H1 (cell line): ENCODE measurements around the gene CEP41. TPM values are rescaled to one million over a fixed set of nuclear protein-coding genes. Genes with fewer than 3 reads are reported as not detected.

ENCODE experiments used
- CTCF ChIA-PET: fragments of 300-600 bp; sonication (Branson Sonifier 250); formaldehyde crosslinking; loops from one replicate; lab custom pipeline; 2021; ENCODE audit not compliant: partially characterized antibody; lab: Charles Lee
- POLR2A ChIA-PET: fragments of 300-600 bp; sonication (Branson Sonifier 250); formaldehyde crosslinking; loops from one replicate; lab custom pipeline; 2021; ENCODE audit warnings: inconsistent platforms; ENCODE audit not compliant: partially characterized antibody; lab: Charles Lee
- DNase-seq, 2 experiments: peaks; one replicate each; pipeline versions ENCODE4 v3.0.0 to v3.0.0-alpha.2; 2010 to 2022; ENCODE audit warnings: low spot score in 2 of 2, low read depth in 1 of 2, mixed read lengths in 1 of 2
- FAIRE-seq: peaks from 2 replicates; lab custom pipeline; 2011; peaks lifted over from hg19 to GRCh38; lab: Jason Lieb, UNC
- H2AFZ ChIP-seq: 2 replicates; pipeline ENCODE4 v1.8.1; 2012; ENCODE audit warnings: low read length, inconsistent platforms
- H2AK5ac ChIP-seq: 2 replicates; pipeline ENCODE4 v1.6.1; 2013; ENCODE audit warnings: low read depth, low read length
- H2BK120ac ChIP-seq: replicated peaks from 2 replicates; pipeline ENCODE3; 2013; ENCODE audit warnings: low read depth, low read length, inconsistent platforms
- H2BK12ac ChIP-seq: 2 replicates; pipeline ENCODE4 v1.6.1; 2013; ENCODE audit warnings: low read depth, low read length
- H2BK15ac ChIP-seq: 2 replicates; pipeline ENCODE4 v1.6.1; 2013; ENCODE audit warnings: low read length
- H2BK20ac ChIP-seq: 2 replicates; pipeline ENCODE4 v1.6.1; 2013; ENCODE audit warnings: low read length
- H2BK5ac ChIP-seq: 2 replicates; pipeline ENCODE4 v1.6.1; 2013; ENCODE audit warnings: low read depth, low read length
- H3K14ac ChIP-seq: 2 replicates; pipeline ENCODE4 v1.6.1; 2013; ENCODE audit warnings: inconsistent platforms; ENCODE audit not compliant: insufficient read length
- H3K18ac ChIP-seq: 2 replicates; pipeline ENCODE4 v1.6.1; 2013; ENCODE audit warnings: low read length; ENCODE audit errors: extremely low read depth
- H3K23ac ChIP-seq: 2 replicates; pipeline ENCODE4 v1.6.1; 2013; ENCODE audit warnings: inconsistent platforms; ENCODE audit not compliant: insufficient read length
- H3K23me2 ChIP-seq: 2 replicates; pipeline ENCODE4 v1.6.1; 2013; ENCODE audit warnings: low read depth, low read length
- H3K27ac ChIP-seq: 2 replicates; pipeline ENCODE4 v1.6.1; 2011; ENCODE audit warnings: low read depth, low read length, inconsistent platforms
- H3K27me3 ChIP-seq, 4 experiments: replicated peaks in 1 of 4; 1 replicate in 1 of 4; 2 replicates in 3 of 4; pipeline versions ENCODE4 v1.6.1 to v1.8.1; 2011 to 2013; ENCODE audit warnings: low read length in 3 of 4, mild to moderate bottlenecking in 3 of 4, inconsistent platforms in 2 of 4, mixed read lengths in 2 of 4, moderate library complexity in 1 of 4; ENCODE audit not compliant: control insufficient read depth in 3 of 4, insufficient read depth in 3 of 4; ENCODE audit errors: extremely low read depth in 1 of 4
- H3K36me3 ChIP-seq, 4 experiments: 2 replicates each; pipeline versions ENCODE4 v1.6.1 to v1.8.1; 2011 to 2013; ENCODE audit warnings: mild to moderate bottlenecking in 4 of 4, low read length in 3 of 4, moderate library complexity in 2 of 4, control low read depth in 1 of 4, inconsistent platforms in 1 of 4; ENCODE audit not compliant: insufficient read depth in 4 of 4, control insufficient read depth in 2 of 4
- H3K4ac ChIP-seq: replicated peaks from 2 replicates; pipeline ENCODE3; 2013; ENCODE audit warnings: low read length, low read depth, mixed read lengths, inconsistent platforms; ENCODE audit not compliant: insufficient read length
- H3K4me1 ChIP-seq, 4 experiments: replicated peaks in 1 of 4; 1 replicate in 1 of 4; 2 replicates in 3 of 4; pipeline versions ENCODE4 v1.6.1 to v1.8.1; 2011 to 2013; ENCODE audit warnings: low read length in 3 of 4, inconsistent platforms in 2 of 4, mixed read lengths in 1 of 4; ENCODE audit not compliant: insufficient read depth in 4 of 4, control insufficient read depth in 3 of 4
- H3K4me2 ChIP-seq, 2 experiments: 2 replicates each; pipeline versions ENCODE4 v1.6.1 to v1.8.1; 2011 to 2013; ENCODE audit warnings: low read depth in 2 of 2, low read length in 2 of 2, control low read depth in 1 of 2, inconsistent platforms in 1 of 2, mild to moderate bottlenecking in 1 of 2; ENCODE audit not compliant: insufficient read depth in 1 of 2
- H3K4me3 ChIP-seq, 4 experiments: fragments of 200-600, 300-600 bp in 1 of 4; sonication (generic), shearing (Covaris generic), sonication (Bioruptor Twin) in 1 of 4; 2 replicates each; pipeline versions ENCODE4 v1.5.1 to v1.8.1; 2011 to 2016; ENCODE audit warnings: low read length in 4 of 4, low read depth in 3 of 4, control low read depth in 2 of 4, inconsistent platforms in 2 of 4, mild to moderate bottlenecking in 2 of 4, mixed read lengths in 1 of 4, moderate library complexity in 1 of 4; ENCODE audit not compliant: insufficient read depth in 2 of 4; ENCODE audit errors: extremely low read depth in 1 of 4
- H3K56ac ChIP-seq: replicated peaks from 2 replicates; pipeline ENCODE3; 2013; ENCODE audit warnings: low read depth, mild to moderate bottlenecking, mixed read lengths, low read length, inconsistent platforms; ENCODE audit not compliant: insufficient read length
- H3K79me1 ChIP-seq: 2 replicates; pipeline ENCODE4 v1.6.1; 2013; ENCODE audit warnings: low read depth, low read length, control low read depth
- H3K79me2 ChIP-seq, 2 experiments: 2 replicates each; pipeline versions ENCODE4 v1.6.1 to v1.8.1; 2012 to 2013; ENCODE audit warnings: low read length in 2 of 2, mild to moderate bottlenecking in 2 of 2, inconsistent platforms in 1 of 2; ENCODE audit not compliant: insufficient read depth in 2 of 2, control insufficient read depth in 1 of 2
- H3K9ac ChIP-seq, 4 experiments: replicated peaks in 1 of 4; 1 replicate in 1 of 4; 2 replicates in 3 of 4; pipeline versions ENCODE4 v1.6.1 to v1.8.1; 2011 to 2013; ENCODE audit warnings: low read depth in 3 of 4, low read length in 3 of 4, control low read depth in 2 of 4, mild to moderate bottlenecking in 2 of 4, moderate library complexity in 2 of 4, inconsistent platforms in 1 of 4; ENCODE audit errors: extremely low read depth in 1 of 4
- H3K9me3 ChIP-seq, 2 experiments: 2 replicates each; pipeline versions ENCODE4 v1.6.1 to v1.8.1; 2012 to 2013; ENCODE audit warnings: mild to moderate bottlenecking in 2 of 2, moderate library complexity in 2 of 2, control low read depth in 1 of 2, inconsistent platforms in 1 of 2, low read depth in 1 of 2, low read length in 1 of 2, mixed read lengths in 1 of 2; ENCODE audit not compliant: insufficient read depth in 2 of 2
- H4K20me1 ChIP-seq, 2 experiments: replicated peaks in 1 of 2; 2 replicates each; pipeline versions ENCODE3 to v1.8.1; 2011 to 2013; ENCODE audit warnings: inconsistent platforms in 2 of 2, low read length in 2 of 2, mild to moderate bottlenecking in 1 of 2; ENCODE audit not compliant: insufficient read depth in 2 of 2, control insufficient read depth in 1 of 2
- H4K5ac ChIP-seq: 2 replicates; pipeline ENCODE4 v1.6.1; 2013; ENCODE audit warnings: low read length, low read depth, mixed read lengths, inconsistent platforms; ENCODE audit not compliant: insufficient read length
- H4K8ac ChIP-seq: 2 replicates; pipeline ENCODE4 v1.8.0; 2013; ENCODE audit warnings: mild to moderate bottlenecking, moderate library complexity, low read length, inconsistent platforms; ENCODE audit not compliant: insufficient read depth; ENCODE audit errors: extremely low read depth
- H4K91ac ChIP-seq: replicated peaks from 2 replicates; pipeline ENCODE3; 2013; ENCODE audit warnings: low read length, mixed read lengths, inconsistent platforms; ENCODE audit not compliant: insufficient read length
- BCL11A ChIP-seq, 2 experiments: IDR thresholded peaks; one replicate each; pipeline ENCODE4 v1.6.1; 2011; ENCODE audit warnings: low read depth in 2 of 2, low read length in 2 of 2, mild to moderate bottlenecking in 2 of 2
- CHD1 ChIP-seq: IDR thresholded peaks from 2 replicates; pipeline ENCODE4 v1.6.1; 2012; ENCODE audit warnings: low read depth, low read length, improper control_type of control experiment
- CTBP2 ChIP-seq: IDR thresholded peaks from 2 replicates; pipeline ENCODE4 v1.7.0; 2011; ENCODE audit warnings: borderline replicate concordance, mild to moderate bottlenecking, moderate library complexity, mixed read lengths, low read length; ENCODE audit not compliant: insufficient read depth, insufficient read length
- YY1 ChIP-seq: IDR thresholded peaks from 2 replicates; pipeline ENCODE4 v1.6.1; 2011; ENCODE audit warnings: low read depth, mild to moderate bottlenecking, low read length
- WGBS, 2 experiments: shearing (Covaris generic) in 1 of 2; methylation state at CpG; one replicate each; pipeline versions ENCODE4 v1.1.6 to v1.1.7; 2013 to 2015; ENCODE audit warnings: low lambda C conversion rate in 2 of 2, mixed read lengths in 2 of 2, inconsistent platforms in 1 of 2, low coverage in 1 of 2, missing lambda C conversion rate in 1 of 2; ENCODE audit not compliant: insufficient replicate concordance in 2 of 2, insufficient coverage in 1 of 2, insufficient read length in 1 of 2; ENCODE audit errors: extremely low coverage in 1 of 2, missing lambda C conversion rate in 1 of 2; 5-methylcytosine and 5-hydroxymethylcytosine counted together
- polyA plus RNA-seq, 7 experiments: library from polyadenylated mRNA; depleted of rRNA in 3 of 7; stranded (reverse) in 5 of 7; unstranded in 2 of 7; fragments of >200 nt in 5 of 7; fragments of 200-250 nt in 2 of 7; gene quantifications; 1 replicate in 5 of 7; 2 replicates in 1 of 7; 4 replicates in 1 of 7; pipeline versions ENCODE4 v1.2.1 to v1.2.3, GENCODE V29; 2011 to 2013; ENCODE audit warnings: missing spikeins in 2 of 7, mixed read lengths in 2 of 7
- total RNA-seq: library from RNA; stranded (reverse); fragmentation: NEBNext Ultra II Directional; extraction: Animal tissue kit (Norgen Biotek cat#: 25700); gene quantifications from 2 replicates; pipeline ENCODE4 v1.2.1, GENCODE V29; 2021

The CEP41 gene
- total and polyA plus RNA-seq, 2 of the 8 experiments (the other 6 are each of a cell fraction or from before 2014, with no cell fraction given): 9.3 to 12.8 TPM

DNA sequence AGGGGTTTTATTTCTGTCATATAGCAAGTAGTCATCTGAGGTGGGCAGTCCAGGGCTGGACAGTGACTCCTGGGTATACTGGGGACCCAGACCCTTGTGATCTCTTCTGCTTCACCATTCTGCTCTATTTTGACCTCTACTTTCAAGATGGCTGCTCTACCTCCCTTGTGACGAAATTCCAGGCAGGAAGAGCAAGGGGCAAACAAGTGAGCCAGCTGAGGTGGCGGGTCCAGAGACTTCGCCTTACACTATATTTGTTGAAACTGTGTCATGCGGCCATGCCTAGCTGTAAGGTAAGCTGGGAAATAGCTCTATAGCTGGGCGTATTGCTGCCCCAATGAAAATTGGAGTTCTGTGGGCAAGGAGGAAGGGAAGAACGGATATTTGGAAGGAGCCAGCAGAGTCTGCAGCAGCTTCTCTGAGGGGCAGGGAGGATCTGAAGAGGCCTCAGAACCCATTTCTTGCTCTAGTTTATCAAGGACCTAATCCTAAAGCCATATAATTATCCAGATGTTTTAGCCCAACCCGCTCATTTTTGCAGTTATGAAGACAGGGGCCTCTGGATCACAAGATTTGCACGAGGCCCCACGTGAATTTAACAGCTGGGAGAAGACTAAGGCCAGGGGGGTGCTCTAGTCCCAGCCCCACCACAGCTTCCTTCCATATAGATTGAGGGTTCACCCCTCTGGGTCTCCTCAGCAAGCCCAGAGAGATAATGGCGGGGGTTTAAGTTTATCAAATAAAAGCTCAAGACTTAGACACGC, 68.2 kb downstream of the CEP41 start:
- Histone ChIP-seq H3K23me2 (no peaks in the 10 kb centered on the region), H3K9ac (no peak overlapping the region; a peak in 1 of 7 replicates), H4K5ac (no peak overlapping the region), H4K91ac (peak overlapping the region; percentile 30), H2BK120ac (peak overlapping the region; percentile 75), H2BK5ac (no peak overlapping the region), H3K27me3 (no peaks in the 10 kb centered on the region), H3K36me3 (no peaks in the 10 kb centered on the region), H3K18ac (no peak overlapping the region), H2BK20ac (peak overlapping the region; percentile 15; the same call in 1 of the 2 replicates), H2AK5ac (no peak overlapping the region), H3K23ac (no peak overlapping the region), H3K4ac (no peak overlapping the region), H3K4me3 (no peak overlapping the region), H3K79me1 (no peaks in the 10 kb centered on the region), H3K4me1 (peaks cover 0 to 8% (median 6%) of the 10 kb centered on the region in 4 experiments; a peak in 6 of 7 replicates), H3K79me2 (no peaks in the 10 kb centered on the region), H2BK12ac (peak overlapping the region; percentile 44; the same call in 1 of the 2 replicates), H2BK15ac (0 out of 2 replicates have a peak overlapping the region, but pooled peaks have one; percentile 53), H4K8ac (no peak overlapping the region; the same call in 1 of the 2 replicates), H3K56ac (no peak overlapping the region), H3K9me3 (peaks cover 18% of the 10 kb centered on the region in 2 experiments), H3K4me2 (no peak overlapping the region), H3K14ac (no peak overlapping the region), H3K27ac (no peak overlapping the region), H4K20me1 (no peaks in the 10 kb centered on the region), H2AFZ (peak overlapping the region; percentile 13)
- WGBS, 2 experiments: 89% methylated on average over 11 of the region's 11 CpGs; no CpG with 5 or more reads in 1 of the 2 experiments
- CTCF ChIA-PET: interaction anchor here (11.6 kb wide), 1 partner anchor 7 kb away, joined by 59 read pairs; the partner anchor contains the start of gene CPA1
- DNase-seq: no peak
- 0 out of 2 replicates have a peak, but pooled peaks have one; percentile 10 for TF ChIP-seq YY1
- no peak for TF ChIP-seq CHD1
- no peak for TF ChIP-seq BCL11A (IDR thresholded peaks at IDR 0.05; ENCODE audit: low read depth in 2 of 2, low read length in 2 of 2)
- TF ChIP-seq CTBP2: no peak
- FAIRE-seq: no peak
- POLR2A ChIA-PET: interaction anchor here (1.1 kb wide), 1 partner anchor 8 kb away, joined by 3 read pairs; the partner anchor contains the start of gene CPA1
